Peyer's patch (tissue), 4 donors: ENCODE measurements around the gene PPP6R3. TPM values are rescaled to one million over a fixed set of nuclear protein-coding genes. Genes with fewer than 3 reads are reported as not detected.

Experiments
- DNase-seq, 3 donors: peaks; one replicate each; pipeline ENCODE4 v3.0.0-alpha.2; 2017 to 2019
- H3K27ac ChIP-seq, 4 donors: fragments of 200-600 bp; sonication (generic); one replicate each; pipeline ENCODE4 v1.5.1; 2016 to 2019
- H3K27me3 ChIP-seq, 2 donors: fragments of 200-600 bp; sonication (generic); one replicate each; pipeline ENCODE4 v1.5.1; 2019
- H3K36me3 ChIP-seq, 3 donors: fragments of 200-600 bp; sonication (generic); one replicate each; pipeline ENCODE4 v1.5.1; 2016 to 2019
- H3K4me1 ChIP-seq, 4 donors: fragments of 200-600 bp; sonication (generic); one replicate each; pipeline ENCODE4 v1.5.1; 2016 to 2019
- H3K4me3 ChIP-seq, 4 donors: fragments of 200-600 bp; sonication (generic); 1 replicate in 3 of 4; 2 replicates in 1 of 4; pipeline ENCODE4 v1.5.1; 2016 to 2019; ENCODE audit warnings: mild to moderate bottlenecking in 1 of 4
- H3K9me3 ChIP-seq, 4 donors: fragments of 200-600 bp; sonication (generic); one replicate each; pipeline ENCODE4 v1.5.1; 2016 to 2019; ENCODE audit warnings: mild to moderate bottlenecking in 1 of 4
- CTCF ChIP-seq, 6 experiments: fragments of 450-650 bp in 4 of 6; fragments of 200-600 bp in 2 of 6; sonication (generic) in 1 of 6; IDR thresholded peaks; one replicate each; pipeline ENCODE4 v1.5.1; 2017 to 2019; ENCODE audit warnings: antibody characterized with exemption in 6 of 6, mild to moderate bottlenecking in 3 of 6, moderate library complexity in 1 of 6
- POLR2A ChIP-seq, 2 donors: fragments of 450-650 bp; IDR thresholded peaks; one replicate each; pipeline ENCODE4 v1.5.1; 2017; ENCODE audit warnings: antibody characterized with exemption in 2 of 2, mild to moderate bottlenecking in 2 of 2, moderate library complexity in 2 of 2
- total RNA-seq, 4 donors: library from RNA; depleted of rRNA; stranded (reverse); fragments of >200 nt; gene quantifications; one replicate each; pipeline ENCODE4 v1.1.0, GENCODE V29; 2016

The PPP6R3 gene
- total RNA-seq, 4 donors from 2014 or later: 130 to 282 (median 156) TPM

DNA sequence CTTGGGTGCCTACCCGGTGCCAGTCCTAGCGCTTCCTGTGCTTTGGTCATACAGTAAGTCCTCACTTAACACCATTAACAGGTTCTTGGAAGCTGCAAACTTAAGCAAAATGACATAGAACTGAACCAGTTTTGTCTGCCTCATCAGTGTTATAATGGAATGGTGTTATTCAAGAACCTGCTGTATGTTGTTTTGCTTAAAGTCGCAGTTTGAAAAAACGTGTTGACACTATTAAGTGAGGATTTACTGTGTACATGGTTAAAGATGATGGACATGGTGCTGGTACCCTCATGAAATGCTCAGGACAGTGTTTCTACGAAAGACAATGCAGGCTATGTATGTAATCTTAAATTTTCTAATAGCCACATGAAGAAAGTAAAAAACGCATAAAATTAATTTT lies 41.3 kb downstream of the PPP6R3 start:
- no peaks in the 10 kb centered on the region for H3K36me3 ChIP-seq
- no peak for DNase-seq
- peaks cover 0 to 74% (median 17%) of the 10 kb centered on the region in 4 donors for H3K4me1 ChIP-seq

DNA sequence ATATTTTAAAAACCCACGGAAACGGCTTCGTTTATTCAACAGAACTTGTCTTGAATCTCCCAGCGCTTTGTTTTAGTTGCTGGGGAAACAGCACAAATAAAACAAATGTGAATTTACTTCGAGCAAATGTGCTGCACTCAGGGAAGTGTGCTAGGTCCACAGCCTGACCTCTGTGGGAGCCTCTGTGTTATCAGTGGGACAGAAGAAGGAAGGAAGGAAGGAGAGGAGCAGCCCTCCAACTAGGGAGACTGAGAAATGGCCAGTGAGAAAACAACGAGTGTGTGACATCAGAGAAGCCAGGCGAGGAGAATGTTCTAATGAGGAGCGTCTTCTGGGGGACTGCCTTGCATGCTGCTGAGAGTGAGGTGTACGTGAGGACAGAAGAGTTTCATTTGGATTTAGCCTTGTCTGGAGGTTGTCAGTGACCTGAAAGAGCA lies 42.7 kb downstream of the PPP6R3 start:
- H3K4me3 ChIP-seq: no peak overlapping the region
- H3K9me3 ChIP-seq: no peaks in the 10 kb centered on the region
- no peaks in the 10 kb centered on the region for H3K36me3 ChIP-seq
- peak overlapping the region in 1 of 4 donors; percentile 59 for H3K27ac ChIP-seq
- DNase-seq: no peak
- TF ChIP-seq CTCF (IDR thresholded peaks at IDR 0.05): no peak
- no peak for TF ChIP-seq POLR2A (IDR thresholded peaks at IDR 0.05)
- peaks cover 0 to 62% (median 13%) of the 10 kb centered on the region in 4 donors for H3K4me1 ChIP-seq
- H3K27me3 ChIP-seq: no peaks in the 10 kb centered on the region

More for the DNA sequence above, 41.3 kb downstream of the PPP6R3 start:
- no peaks in the 10 kb centered on the region for H3K9me3 ChIP-seq
- no peak overlapping the region for H3K4me3 ChIP-seq
- no peak overlapping the region for H3K27ac ChIP-seq
- no peaks in the 10 kb centered on the region for H3K27me3 ChIP-seq
- TF ChIP-seq POLR2A (IDR thresholded peaks at IDR 0.05) (no peak), CTCF (IDR thresholded peaks at IDR 0.05) (no peak)

GRCh38 chr11:68503792-68504191 lies 43.2 kb downstream of the PPP6R3 start:
- H3K27me3 ChIP-seq: no peaks in the 10 kb centered on the region
- no peak for DNase-seq
- no peaks in the 10 kb centered on the region for H3K36me3 ChIP-seq
- H3K27ac ChIP-seq: peak overlapping the region in 1 of 4 donors; percentile 59
- TF ChIP-seq CTCF (IDR thresholded peaks at IDR 0.05) (no peak), POLR2A (IDR thresholded peaks at IDR 0.05) (no peak)
- no peaks in the 10 kb centered on the region for H3K9me3 ChIP-seq
- H3K4me1 ChIP-seq: peaks cover 0 to 57% (median 13%) of the 10 kb centered on the region in 4 donors
- H3K4me3 ChIP-seq: no peak overlapping the region

GRCh38 chr11:68504432-68505066 lies 44.0 kb downstream of the PPP6R3 start:
- H3K4me1 ChIP-seq: peaks cover 0 to 49% (median 9%) of the 10 kb centered on the region in 4 donors
- no peak overlapping the region for H3K4me3 ChIP-seq
- no peaks in the 10 kb centered on the region for H3K27me3 ChIP-seq
- TF ChIP-seq CTCF (IDR thresholded peaks at IDR 0.05): no peak
- TF ChIP-seq POLR2A (IDR thresholded peaks at IDR 0.05): no peak
- H3K27ac ChIP-seq: no peak overlapping the region
- H3K36me3 ChIP-seq: no peaks in the 10 kb centered on the region
- no peak for DNase-seq
- no peaks in the 10 kb centered on the region for H3K9me3 ChIP-seq

DNA sequence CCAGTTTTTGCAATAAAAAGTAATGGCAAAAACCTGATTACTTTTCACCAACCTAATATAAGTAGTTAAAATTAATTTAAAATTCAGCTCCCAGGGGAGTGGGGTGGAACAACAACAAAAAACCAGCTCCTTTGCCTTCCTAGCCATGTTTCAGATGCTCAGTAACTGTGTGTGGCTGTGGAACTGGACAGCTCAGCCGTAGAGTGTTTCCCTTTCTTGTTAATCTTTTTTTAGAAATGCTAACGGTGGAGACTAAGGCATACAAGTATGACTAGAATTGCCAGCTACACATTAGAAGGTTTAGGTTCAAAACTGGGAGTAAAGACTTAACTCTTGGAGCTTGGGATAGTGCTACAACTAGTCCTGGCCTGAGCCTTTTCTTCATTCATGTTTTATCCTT lies 45.0 kb downstream of the PPP6R3 start:
- Histone ChIP-seq H3K27ac (no peak overlapping the region), H3K27me3 (no peaks in the 10 kb centered on the region), H3K4me1 (peaks cover 0 to 40% (median 3%) of the 10 kb centered on the region in 4 donors), H3K36me3 (no peaks in the 10 kb centered on the region), H3K9me3 (no peaks in the 10 kb centered on the region), H3K4me3 (no peak overlapping the region)
- TF ChIP-seq POLR2A (IDR thresholded peaks at IDR 0.05): no peak
- no peak for TF ChIP-seq CTCF (IDR thresholded peaks at IDR 0.05)
- no peak for DNase-seq
